ENCODE results near the gene LRRC47.

LRRC47 gene

DNA sequence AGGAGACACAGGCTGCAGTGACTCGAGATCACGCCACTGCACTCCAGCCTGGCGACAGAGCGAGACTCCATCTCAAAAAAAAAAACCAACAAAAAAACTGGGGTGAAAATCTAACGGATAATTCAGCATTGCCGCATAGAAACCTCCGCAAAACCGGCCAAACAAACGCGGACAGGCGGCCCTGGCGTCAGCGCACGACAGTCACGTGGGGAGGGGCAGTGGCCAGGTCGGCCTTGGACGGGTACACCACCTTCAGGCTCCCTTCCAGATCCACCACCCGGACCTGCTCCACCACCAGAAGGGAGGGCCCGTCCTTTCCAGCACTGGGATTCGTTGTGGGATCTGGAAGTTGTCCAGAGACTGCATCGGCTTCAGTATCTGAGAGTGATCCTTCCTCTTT is 15.4 kb downstream of the LRRC47 start:
- no peak for DNase-seq (ENCODE audit: low read depth)
- TF ChIP-seq MYC (IDR thresholded peaks at IDR 0.05; ENCODE audit: low read depth, low read length): no peak
- no peak for TF ChIP-seq POLR2A (IDR thresholded peaks at IDR 0.05; ENCODE audit: extremely low read depth, insufficient read length)
- TF ChIP-seq, protein P1, sequence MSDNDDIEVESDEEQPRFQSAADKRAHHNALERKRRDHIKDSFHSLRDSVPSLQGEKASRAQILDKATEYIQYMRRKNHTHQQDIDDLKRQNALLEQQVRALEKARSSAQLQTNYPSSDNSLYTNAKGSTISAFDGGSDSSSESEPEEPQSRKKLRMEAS (IDR thresholded peaks at IDR 0.05; ENCODE audit: low read depth, low read length): no peak
- TF ChIP-seq, protein P2, sequence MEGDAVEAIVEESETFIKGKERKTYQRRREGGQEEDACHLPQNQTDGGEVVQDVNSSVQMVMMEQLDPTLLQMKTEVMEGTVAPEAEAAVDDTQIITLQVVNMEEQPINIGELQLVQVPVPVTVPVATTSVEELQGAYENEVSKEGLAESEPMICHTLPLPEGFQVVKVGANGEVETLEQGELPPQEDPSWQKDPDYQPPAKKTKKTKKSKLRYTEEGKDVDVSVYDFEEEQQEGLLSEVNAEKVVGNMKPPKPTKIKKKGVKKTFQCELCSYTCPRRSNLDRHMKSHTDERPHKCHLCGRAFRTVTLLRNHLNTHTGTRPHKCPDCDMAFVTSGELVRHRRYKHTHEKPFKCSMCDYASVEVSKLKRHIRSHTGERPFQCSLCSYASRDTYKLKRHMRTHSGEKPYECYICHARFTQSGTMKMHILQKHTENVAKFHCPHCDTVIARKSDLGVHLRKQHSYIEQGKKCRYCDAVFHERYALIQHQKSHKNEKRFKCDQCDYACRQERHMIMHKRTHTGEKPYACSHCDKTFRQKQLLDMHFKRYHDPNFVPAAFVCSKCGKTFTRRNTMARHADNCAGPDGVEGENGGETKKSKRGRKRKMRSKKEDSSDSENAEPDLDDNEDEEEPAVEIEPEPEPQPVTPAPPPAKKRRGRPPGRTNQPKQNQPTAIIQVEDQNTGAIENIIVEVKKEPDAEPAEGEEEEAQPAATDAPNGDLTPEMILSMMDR (IDR thresholded peaks at IDR 0.05; ENCODE audit: low read depth, low read length): no peak
- no peak overlapping the region for H3K4me3 ChIP-seq (ENCODE audit: low read depth, low read length)

DNA sequence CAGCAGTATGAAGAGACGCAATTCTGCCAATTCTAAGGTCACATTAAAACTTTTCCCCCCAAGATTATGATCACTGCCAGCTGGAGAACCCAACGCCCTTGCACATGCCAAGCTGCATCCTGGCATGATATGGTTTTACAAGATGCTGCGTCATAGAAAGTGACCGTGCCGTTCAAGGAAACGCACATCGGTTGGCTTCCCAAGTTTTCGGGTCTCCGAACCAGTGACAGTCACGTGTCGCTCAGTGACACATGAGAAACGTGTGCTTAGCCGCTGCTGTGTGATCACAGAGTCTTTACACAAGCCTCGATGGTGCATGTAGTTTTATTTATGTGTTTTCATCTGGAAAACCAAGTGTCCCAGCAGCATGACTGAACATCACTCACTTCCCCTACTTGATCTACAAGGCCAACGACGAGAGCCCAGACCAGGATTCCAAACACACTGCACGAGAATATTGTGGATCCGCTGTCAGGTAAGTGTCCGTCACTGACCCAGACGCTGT is 16.3 kb downstream of the LRRC47 start:
- TF ChIP-seq, protein P1 (IDR thresholded peaks at IDR 0.05; ENCODE audit: low read depth, low read length): no peak
- no peak for TF ChIP-seq POLR2A (IDR thresholded peaks at IDR 0.05; ENCODE audit: extremely low read depth, insufficient read length)
- TF ChIP-seq, protein P2 (IDR thresholded peaks at IDR 0.05; ENCODE audit: low read depth, low read length): no peak
- TF ChIP-seq MYC (IDR thresholded peaks at IDR 0.05; ENCODE audit: low read depth, low read length): no peak
- H3K4me3 ChIP-seq (ENCODE audit: low read depth, low read length): no peak overlapping the region
- DNase-seq (ENCODE audit: low read depth): no peak

DNA sequence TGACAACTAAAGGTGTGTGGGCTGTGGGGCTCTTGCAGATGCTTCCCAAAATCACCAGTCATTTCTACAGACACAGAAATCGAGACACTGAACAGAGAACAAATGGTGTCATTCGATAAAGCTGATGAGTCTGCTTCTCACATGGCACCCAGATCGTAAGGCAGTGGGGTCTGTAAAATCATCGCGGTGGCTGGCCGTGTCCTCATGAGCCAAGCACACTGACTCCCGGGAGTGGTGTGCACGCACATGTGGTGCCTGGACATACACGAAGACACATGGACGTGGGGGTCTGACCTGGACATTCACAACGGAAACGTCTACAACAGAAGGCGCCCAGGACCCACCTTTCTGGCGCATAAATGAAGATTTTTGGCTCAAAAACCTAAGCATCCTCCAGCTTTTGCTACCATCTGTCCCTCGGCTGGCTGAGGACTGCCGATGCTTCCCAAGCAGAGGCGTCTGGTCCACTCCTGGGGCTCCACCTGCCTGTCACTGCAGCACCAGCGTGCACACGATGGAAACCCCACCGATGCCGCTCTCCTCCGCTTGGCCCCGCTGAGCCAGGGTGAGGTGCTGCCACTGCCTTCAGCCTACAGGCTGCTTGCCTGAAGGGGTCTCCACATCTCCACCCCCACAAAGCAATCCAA is 16.9 kb downstream of the LRRC47 start:
- DNase-seq (ENCODE audit: low read depth): no peak
- no peak overlapping the region for H3K4me3 ChIP-seq (ENCODE audit: low read depth, low read length)
- TF ChIP-seq, protein P1 (IDR thresholded peaks at IDR 0.05; ENCODE audit: low read depth, low read length): no peak
- TF ChIP-seq, protein P2 (IDR thresholded peaks at IDR 0.05; ENCODE audit: low read depth, low read length): no peak
- TF ChIP-seq MYC (IDR thresholded peaks at IDR 0.05; ENCODE audit: low read depth, low read length): no peak
- TF ChIP-seq POLR2A (IDR thresholded peaks at IDR 0.05; ENCODE audit: extremely low read depth, insufficient read length): no peak

DNA sequence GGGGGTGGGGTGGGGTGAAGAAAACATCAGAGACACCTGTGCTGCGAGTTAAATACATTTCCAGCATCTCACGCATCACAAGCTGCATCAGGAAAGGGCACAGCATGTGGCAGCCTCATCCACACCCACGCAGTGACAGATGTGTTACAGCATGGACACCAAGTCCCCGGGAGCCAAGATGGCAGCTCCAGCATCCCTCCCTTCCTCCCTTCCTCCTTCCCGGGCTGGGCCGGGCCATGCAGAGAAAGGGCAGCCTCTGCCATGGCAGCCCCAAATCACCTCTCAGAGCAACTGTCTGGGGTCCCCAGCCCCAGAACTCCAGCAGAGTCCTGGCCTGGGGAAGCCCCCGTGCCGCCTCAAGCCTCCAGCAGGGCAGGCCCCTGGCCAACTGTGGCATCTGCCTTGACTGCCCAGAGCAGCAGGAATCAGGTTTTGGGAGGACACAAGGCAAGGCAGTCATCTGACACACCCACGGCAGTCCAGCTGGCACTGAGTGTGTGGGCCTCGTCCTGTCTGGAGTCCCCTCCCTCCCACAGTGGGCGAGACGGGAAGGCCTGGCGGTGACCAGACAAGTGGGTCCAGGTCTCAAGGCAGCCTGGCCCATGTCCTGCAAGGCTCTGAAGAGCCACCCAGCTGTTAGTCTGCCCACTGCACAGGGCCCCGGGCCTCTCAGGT is 17.6 kb downstream of the LRRC47 start:
- no peak overlapping the region for H3K4me3 ChIP-seq (ENCODE audit: low read depth, low read length)
- no peak for DNase-seq (ENCODE audit: low read depth)
- TF ChIP-seq POLR2A (IDR thresholded peaks at IDR 0.05; ENCODE audit: extremely low read depth, insufficient read length): no peak
- no peak for TF ChIP-seq MYC (IDR thresholded peaks at IDR 0.05; ENCODE audit: low read depth, low read length)
- TF ChIP-seq, protein P1 (IDR thresholded peaks at IDR 0.05; ENCODE audit: low read depth, low read length): no peak
- TF ChIP-seq, protein P2 (IDR thresholded peaks at IDR 0.05; ENCODE audit: low read depth, low read length): no peak

DNA sequence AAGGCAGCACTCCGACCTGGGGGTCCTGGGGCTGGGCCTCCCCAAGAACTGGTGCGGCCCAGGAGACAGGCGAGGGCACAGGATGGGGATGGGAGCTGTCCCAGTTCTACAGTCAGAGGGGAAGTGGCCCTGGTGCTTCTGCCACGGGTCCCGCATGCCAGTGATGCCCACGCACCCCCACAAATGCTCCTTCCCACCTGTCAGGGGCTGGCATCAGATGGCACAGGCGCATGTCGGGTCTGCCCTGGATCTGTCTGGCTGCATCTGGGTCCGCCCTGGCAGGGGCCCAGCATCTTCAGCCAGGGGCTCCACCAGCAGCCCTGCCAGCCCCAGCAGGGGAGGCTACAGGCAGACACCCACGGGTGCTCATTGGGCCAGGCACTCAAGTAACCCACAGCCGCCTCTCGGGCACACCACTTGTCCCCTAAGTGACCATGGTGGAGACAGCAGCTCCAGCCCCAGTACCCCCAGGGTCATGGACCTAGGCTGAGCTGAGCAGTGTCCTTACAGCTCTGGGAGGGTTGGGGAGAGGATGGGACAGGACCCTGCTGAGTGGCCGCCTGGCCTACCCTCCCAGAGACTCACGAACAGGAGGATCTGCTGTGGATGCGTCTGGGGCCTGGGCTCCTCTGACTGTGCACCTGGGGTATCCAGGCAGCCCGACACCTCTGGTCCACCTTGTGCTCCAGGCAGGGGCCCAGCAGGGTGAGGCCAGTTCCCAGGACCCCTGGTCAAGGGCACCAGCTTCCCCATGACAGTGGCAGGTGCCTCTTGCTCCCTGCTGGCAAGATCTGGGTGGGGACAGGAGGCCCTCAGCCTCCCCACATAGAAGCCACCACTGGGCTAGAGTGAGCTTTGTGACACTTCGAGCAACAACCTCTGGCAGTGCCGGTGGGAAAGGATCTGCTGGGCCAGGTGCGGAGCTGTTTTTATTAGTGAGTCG is 18.4 kb downstream of the LRRC47 start:
- no peak for DNase-seq (ENCODE audit: low read depth)
- no peak for TF ChIP-seq MYC (IDR thresholded peaks at IDR 0.05; ENCODE audit: low read depth, low read length)
- TF ChIP-seq POLR2A (IDR thresholded peaks at IDR 0.05; ENCODE audit: extremely low read depth, insufficient read length): no peak
- TF ChIP-seq, protein P1 (IDR thresholded peaks at IDR 0.05; ENCODE audit: low read depth, low read length): no peak
- TF ChIP-seq, protein P2 (IDR thresholded peaks at IDR 0.05; ENCODE audit: low read depth, low read length): no peak
- no peak overlapping the region for H3K4me3 ChIP-seq (ENCODE audit: low read depth, low read length)

Data from NB4 (cell line).